NCI-H2196 (cell line): ENCODE data around the gene MISP3.
"Not testable (repeated sequence)": the region's sequence is repeated elsewhere in the genome, so short reads cannot be mapped to it uniquely, and the experiment has no call there.

Experiments
- DNase-seq: peaks from one replicate; lab custom pipeline; 2025; ENCODE audit not compliant: unreplicated experiment; lab: John Stamatoyannopoulos, UW

The MISP3 gene

GRCh38 chr19:14072535-14073260 is at the start of gene MISP3:
Gene MISP3, plus strand, starts transcription at chr19:14072786. Its CDS starts 524 bp downstream, at chr19:14073310.
- DNase-seq: peak; percentile 93

GRCh38 chr19:14023404-14024235 is 49.0 kb upstream of the MISP3 start:
- no peak for DNase-seq

GRCh38 chr19:14026652-14027192 is 45.9 kb upstream of the MISP3 start:
- DNase-seq: not testable (repeated sequence)

GRCh38 chr19:14027856-14028450 is 44.6 kb upstream of the MISP3 start, which contains the start of gene RLN3:
Gene RLN3, plus strand, starts transcription at chr19:14028148. Its CDS starts 57 bp downstream, at chr19:14028205.
- DNase-seq: no peak

- DNase-seq: no peak
Observed at GRCh38 chr19:14028901-14029300, 43.7 kb upstream of the MISP3 start.

GRCh38 chr19:14030997-14031718 is 41.4 kb upstream of the MISP3 start:
- no peak for DNase-seq

- peak; percentile 72 for DNase-seq
Observed at GRCh38 chr19:14031719-14032480, 40.7 kb upstream of the MISP3 start, which contains the start of gene IL27RA. Gene IL27RA, plus strand, starts transcription at chr19:14031762. Its CDS starts 111 bp downstream, at chr19:14031873.

GRCh38 chr19:14033946-14034345 is 38.6 kb upstream of the MISP3 start:
- no peak for DNase-seq

GRCh38 chr19:14035159-14035558 is 37.4 kb upstream of the MISP3 start:
- DNase-seq: not testable (repeated sequence)

- DNase-seq: no peak
Observed at GRCh38 chr19:14035706-14036105, 36.9 kb upstream of the MISP3 start.

GRCh38 chr19:14039181-14039580 is 33.4 kb upstream of the MISP3 start:
- no peak for DNase-seq

GRCh38 chr19:14042659-14043608 is 29.7 kb upstream of the MISP3 start:
- peak; percentile 59 for DNase-seq

GRCh38 chr19:14047866-14048265 is 24.7 kb upstream of the MISP3 start:
- not testable (repeated sequence) for DNase-seq

- DNase-seq: peak; percentile 41
Observed at GRCh38 chr19:14048443-14049153, 24.0 kb upstream of the MISP3 start.

GRCh38 chr19:14050512-14050911 is 22.1 kb upstream of the MISP3 start:
- DNase-seq: no peak

GRCh38 chr19:14050961-14051360 is 21.6 kb upstream of the MISP3 start:
- DNase-seq: not testable (repeated sequence)

- DNase-seq: no peak
Observed at GRCh38 chr19:14051980-14052379, 20.6 kb upstream of the MISP3 start.

GRCh38 chr19:14052470-14052869 is 20.1 kb upstream of the MISP3 start:
- DNase-seq: no peak
